CD4-positive, alpha-beta T cell treated with Interleukin-6 for 4 hours (primary cell): ENCODE measurements around the gene LYG2.
"Not testable (repeated sequence)": the region's sequence is repeated elsewhere in the genome, so short reads cannot be mapped to it uniquely, and the experiment has no call there.

ENCODE experiments used
- DNase-seq: peaks from one replicate; pipeline ENCODE4 v3.0.0-alpha.2; 2020; ENCODE audit warnings: mixed read lengths

LYG2 gene

GRCh38 chr2:99200076-99200800 is 55.2 kb downstream of the LYG2 start:
- DNase-seq, result no peak

- DNase-seq, result no peak
Observed at GRCh38 chr2:99198103-99198841, 57.2 kb downstream of the LYG2 start.

GRCh38 chr2:99192364-99192763 is 63.1 kb downstream of the LYG2 start:
- not testable (repeated sequence) for DNase-seq
